ENCODE measurements around the gene GPER1.
"Not testable (repeated sequence)": the region's sequence is repeated elsewhere in the genome, so short reads cannot be mapped to it uniquely, and the experiment has no call there.

GPER1 gene

GRCh38 chr7:1123715-1124114 is 35.8 kb downstream of the GPER1 start:
- DNase-seq: no peak

DNA sequence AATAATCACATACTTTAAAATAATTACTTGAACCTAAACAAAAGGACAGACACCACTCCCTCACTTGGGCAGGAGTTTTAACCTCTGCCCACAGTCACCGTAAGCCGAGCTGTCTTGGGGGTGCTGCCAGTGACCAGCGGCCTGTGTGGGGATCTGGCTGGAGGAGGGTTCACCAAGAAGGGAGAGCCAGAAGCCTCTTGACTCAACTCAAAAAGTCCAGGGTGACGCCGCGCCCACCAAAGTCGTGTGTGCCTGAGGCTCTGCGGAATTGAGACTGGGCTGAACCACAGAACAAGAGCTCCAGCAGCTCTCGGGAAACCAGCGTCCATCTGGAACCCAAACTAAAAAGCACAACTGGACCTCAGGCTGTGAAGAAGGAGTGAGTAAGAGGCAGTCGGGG is 36.3 kb downstream of the GPER1 start:
- DNase-seq: no peak

DNA sequence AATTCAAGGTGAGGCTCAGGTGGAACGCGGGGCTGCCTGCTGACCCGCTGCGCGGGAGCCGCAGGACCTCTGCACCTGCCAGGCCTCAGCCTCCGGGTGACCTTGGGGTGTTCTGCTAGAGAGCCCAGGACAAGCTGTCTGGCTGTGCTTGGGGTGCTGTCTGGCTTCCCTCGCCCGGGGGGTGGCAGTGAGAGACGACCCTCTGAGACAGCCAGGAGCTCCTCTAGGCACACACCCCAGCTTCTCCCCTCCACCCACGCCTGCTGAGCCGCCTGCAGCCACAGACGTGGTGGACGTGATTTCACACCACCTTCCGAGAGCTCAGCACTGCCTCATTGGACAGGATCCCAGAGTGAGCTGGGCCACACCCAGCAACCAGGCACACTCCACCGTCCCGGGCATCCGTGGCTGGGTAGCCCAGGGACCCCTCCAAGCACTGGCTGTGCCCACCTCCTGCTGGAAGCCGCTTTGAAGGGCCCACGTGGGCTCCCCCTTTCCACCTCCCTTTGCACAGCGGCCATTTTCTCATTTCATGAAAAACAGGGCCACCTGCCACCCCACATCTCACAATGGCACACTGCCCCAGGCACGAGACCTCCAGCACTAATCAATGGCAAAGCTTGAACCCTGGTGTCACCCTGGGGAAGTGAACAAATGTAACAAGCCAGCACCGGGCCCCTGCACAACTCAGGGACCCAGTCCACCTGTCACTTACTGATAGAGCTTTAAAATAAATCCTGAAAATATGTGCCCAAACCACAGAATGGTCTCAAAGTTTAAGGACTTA is 37.1 kb downstream of the GPER1 start:
- DNase-seq: no peak

DNA sequence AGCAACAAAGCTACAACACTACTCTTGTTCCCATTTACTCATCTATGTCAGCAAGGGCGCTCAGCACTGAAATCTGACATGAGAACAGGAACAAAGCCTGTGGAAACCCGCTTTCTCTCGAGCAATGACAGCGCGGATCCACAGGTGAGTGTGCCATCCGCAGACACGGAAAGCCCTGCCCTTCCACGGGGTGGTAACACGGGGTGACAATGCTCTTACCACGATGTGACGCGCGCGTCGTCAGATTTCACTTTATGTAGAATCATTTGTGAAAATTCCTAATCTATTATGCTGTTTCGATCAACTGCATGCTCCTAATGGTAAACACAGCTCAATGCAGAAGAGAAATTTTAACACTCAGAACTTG is 37.7 kb downstream of the GPER1 start:
- DNase-seq: no peak

DNA sequence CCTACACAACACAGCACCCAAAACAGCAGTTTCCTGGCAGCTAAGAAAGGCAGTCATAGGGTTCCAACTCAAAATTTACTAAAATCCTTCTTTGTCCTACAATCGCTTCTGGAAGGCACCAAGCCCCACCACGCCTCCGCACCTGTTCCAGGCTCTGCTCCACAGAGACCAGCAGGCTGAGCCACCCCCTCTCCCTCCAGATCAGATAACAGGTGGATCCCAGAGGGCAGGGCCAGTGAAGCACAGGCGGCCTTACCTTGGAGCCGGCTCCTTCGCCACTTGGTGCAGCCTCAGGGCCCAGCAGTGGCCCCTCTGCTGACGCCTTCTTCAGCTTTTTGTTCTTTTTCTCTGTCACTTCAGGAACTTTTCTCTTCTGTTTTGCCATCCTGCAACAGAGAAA is 39.1 kb downstream of the GPER1 start:
- DNase-seq: no peak

DNA sequence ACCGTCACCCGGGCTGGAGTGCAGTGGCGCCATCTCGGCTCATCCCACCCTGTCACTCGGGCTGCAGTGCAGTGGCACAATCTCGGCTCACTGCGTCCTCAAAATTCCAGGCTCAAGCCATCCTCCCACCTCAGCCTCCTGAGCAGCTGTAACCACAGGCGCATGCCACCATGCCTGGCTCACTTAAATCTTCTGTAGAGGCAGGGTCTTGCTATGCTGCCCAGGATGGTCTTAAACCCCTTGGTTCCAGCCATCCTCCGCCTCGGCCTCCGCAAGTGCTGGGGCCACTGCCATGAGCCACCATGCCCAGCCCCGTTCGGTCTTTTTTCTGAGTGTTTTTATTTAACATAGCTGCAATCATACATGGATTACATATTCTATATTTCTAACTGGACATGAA is 41.5 kb downstream of the GPER1 start:
- no peak for DNase-seq

GRCh38 chr7:1130021-1130990 is 42.4 kb downstream of the GPER1 start:
- DNase-seq: no peak

- DNase-seq: no peak
Observed at GRCh38 chr7:1131471-1132265, 43.8 kb downstream of the GPER1 start.

- DNase-seq: no peak
Observed at GRCh38 chr7:1134951-1135350, 47.0 kb downstream of the GPER1 start.

DNA sequence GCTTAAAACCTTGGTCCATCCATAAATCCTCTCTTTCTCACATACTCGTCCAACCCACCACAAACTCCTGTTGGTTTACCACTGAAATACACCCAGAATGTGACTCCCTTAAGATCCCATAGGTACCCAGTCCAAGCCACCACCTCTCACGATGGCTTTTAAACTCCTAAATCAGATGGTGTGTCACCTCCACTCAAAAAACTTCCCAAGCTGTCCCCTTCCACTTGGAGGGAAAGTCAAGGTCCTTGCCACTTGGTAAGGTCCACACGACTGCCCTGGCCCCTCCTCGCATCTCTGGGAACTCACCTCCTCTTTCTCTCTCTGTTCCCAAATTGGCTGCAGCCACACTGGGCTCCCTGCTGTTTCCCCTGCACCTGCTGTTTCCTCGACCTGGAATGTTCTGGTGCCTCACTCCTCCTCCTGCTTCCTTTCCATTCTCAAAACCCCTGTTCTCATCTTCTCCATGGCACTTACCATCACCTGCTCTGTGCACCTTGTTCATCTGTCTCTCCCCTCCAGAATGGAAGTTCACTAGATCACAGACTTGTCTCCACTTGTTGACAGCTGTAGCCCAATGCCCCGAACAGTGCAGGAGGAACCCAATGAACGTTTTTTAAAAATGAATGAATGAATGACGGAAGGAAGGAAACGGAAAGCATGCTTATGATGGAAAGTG is 49.1 kb downstream of the GPER1 start:
- DNase-seq: no peak

GRCh38 chr7:1137517-1138167 is 49.7 kb downstream of the GPER1 start:
- no peak for DNase-seq

- no peak for DNase-seq
Observed at GRCh38 chr7:1140476-1141104, 52.7 kb downstream of the GPER1 start.

DNA sequence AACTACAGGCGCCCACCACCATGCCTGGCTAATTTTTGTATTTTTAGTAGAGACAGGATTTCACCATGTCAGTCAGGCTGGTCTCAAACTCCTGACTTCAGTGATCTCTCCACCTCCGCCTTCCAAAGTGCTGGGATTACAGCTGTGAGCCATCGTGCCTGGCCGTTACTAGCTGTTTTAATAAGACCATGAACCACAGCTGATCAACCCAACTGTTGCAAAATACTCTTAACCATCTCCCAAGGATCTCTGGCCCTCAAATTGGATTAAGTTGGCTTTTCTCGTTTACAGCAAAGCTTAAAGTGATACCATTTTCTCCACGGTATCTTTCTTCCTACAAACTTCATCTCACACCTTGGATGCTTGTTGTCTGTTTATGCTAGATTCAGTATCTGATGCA is 53.7 kb downstream of the GPER1 start:
- DNase-seq: no peak

- no peak for DNase-seq
Observed at GRCh38 chr7:1142051-1142635, 54.2 kb downstream of the GPER1 start.

DNA sequence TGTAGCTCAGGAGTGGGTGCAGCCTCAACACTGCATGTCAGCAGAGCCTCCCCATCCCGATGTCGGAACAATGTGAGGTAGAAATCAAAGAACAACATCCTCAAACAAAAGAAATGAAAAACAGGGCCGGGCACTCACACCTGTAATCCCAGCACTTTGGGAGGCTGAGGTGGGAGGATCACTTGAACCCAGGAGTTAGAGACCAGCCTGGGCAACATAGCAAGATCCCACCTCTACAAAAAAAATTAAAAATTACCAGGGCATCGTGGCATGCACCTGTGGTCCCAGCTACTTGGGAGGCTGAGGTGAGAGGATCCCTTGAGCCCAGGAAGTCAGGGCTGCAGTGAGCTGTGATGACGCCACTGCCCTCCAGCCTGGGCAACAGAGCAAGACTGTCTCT is 55.1 kb downstream of the GPER1 start:
- DNase-seq: not testable (repeated sequence)

Data from NCI-H2081 treated with DMSO at 0.1 percent for 48 hours (cell line).